ENCODE results near the gene OR2H1.

DNA sequence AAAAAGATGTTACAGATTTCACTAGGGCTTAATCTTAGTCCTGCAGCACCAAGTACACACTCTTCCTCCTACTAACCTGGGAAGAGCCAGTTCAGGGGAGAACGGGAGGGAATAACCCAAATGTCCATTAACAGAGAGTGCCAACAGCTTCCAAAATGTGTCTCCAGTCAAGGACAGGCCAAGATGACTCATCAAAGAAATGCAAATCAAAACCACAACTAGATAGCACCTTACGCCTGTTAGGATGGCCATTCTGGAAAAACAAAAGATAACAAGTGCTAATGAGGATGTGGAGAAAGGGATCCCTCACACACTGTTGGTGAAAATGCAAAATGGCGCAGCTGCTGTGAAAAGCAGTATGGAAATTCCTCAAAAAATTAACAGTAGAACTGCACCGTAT lies 34.6 kb downstream of the OR2H1 start:
- TF ChIP-seq EZH2 (IDR thresholded peaks at IDR 0.05; ENCODE audit: insufficient read depth, poor library complexity, severe bottlenecking) (no peak), EZH2phosphoT487 (IDR thresholded peaks at IDR 0.05; ENCODE audit: insufficient read depth, low read depth) (no peak)
